GM12801 (cell line): Measurements from ENCODE around the gene NIT1.

Source experiments
- TF ChIP-seq, protein P1 (sequence below): IDR thresholded peaks from one replicate; pipeline ENCODE4 v1.5.1; 2011; ENCODE audit warnings: control low read depth; ENCODE audit not compliant: insufficient read length; ENCODE audit errors: extremely low read depth

The NIT1 gene

DNA sequence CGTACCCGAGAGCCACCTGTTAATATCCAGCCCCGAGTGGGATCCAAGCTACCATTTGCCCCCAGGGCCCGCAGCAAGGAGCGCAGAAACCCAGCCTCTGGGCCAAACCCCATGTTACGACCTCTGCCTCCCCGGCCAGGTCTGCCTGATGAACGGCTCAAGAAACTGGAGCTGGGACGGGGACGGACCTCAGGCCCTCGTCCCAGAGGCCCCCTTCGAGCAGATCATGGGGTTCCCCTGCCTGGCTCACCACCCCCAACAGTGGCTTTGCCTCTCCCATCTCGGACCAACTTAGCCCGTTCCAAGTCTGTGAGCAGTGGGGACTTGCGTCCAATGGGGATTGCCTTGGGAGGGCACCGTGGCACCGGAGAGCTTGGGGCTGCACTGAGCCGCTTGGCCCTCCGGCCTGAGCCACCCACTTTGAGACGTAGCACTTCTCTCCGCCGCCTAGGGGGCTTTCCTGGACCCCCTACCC is 42.8 kb downstream of the NIT1 start:
- TF ChIP-seq, protein P1, sequence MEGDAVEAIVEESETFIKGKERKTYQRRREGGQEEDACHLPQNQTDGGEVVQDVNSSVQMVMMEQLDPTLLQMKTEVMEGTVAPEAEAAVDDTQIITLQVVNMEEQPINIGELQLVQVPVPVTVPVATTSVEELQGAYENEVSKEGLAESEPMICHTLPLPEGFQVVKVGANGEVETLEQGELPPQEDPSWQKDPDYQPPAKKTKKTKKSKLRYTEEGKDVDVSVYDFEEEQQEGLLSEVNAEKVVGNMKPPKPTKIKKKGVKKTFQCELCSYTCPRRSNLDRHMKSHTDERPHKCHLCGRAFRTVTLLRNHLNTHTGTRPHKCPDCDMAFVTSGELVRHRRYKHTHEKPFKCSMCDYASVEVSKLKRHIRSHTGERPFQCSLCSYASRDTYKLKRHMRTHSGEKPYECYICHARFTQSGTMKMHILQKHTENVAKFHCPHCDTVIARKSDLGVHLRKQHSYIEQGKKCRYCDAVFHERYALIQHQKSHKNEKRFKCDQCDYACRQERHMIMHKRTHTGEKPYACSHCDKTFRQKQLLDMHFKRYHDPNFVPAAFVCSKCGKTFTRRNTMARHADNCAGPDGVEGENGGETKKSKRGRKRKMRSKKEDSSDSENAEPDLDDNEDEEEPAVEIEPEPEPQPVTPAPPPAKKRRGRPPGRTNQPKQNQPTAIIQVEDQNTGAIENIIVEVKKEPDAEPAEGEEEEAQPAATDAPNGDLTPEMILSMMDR = no peak

DNA sequence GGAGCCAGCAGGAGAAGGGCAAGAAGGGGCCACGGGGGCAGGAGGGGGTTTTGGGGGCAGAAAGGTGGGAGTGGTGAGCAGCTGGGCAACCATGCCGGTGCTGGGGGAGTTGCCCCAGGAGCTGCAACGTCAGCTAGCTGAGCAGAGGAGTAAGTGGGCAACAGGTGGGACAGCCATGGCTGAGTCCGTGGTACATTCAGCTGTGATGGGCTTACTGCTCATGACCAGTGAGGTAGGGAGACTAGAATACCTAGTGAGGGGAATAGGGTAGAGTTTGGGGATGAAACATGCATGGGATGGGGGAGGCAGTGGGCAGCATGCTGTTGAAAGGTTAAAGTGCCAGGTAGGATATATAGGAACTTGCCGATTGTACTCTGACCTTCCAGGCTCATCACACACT is 43.7 kb downstream of the NIT1 start:
- TF ChIP-seq, protein P1 = no peak

DNA sequence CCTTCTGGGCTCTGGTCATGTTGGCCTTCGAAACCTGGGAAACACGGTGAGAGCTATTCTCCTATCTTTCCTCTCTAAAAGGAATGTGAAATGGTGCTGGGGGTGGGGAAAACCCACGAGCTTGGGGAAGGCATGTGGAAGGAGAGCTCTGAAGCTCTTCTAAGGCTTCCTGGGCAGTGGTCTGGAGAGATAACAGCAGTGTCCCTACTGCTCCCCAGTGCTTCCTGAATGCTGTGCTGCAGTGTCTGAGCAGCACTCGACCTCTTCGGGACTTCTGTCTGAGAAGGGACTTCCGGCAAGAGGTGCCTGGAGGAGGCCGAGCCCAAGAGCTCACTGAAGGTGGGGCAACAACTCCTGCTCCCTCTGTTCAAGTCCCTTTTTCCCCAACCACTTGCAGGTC is 44.1 kb downstream of the NIT1 start:
- TF ChIP-seq, protein P1 = no peak

DNA sequence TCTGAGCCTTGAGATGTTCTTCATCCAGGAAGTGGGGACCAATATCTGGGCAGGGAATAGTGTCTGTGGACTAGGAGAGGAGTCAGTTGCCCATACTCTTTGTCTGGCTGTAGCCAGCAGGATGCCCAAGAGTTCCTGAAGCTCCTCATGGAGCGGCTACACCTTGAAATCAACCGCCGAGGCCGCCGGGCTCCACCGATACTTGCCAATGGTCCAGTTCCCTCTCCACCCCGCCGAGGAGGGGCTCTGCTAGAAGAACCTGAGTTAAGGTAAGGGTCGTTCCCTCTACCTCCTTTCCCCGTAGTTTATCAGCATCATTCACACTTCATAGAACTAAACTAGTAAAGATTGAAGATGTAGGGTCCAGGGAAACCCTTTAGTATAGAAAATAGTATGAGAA is 44.9 kb downstream of the NIT1 start:
- TF ChIP-seq, protein P1 = no peak

DNA sequence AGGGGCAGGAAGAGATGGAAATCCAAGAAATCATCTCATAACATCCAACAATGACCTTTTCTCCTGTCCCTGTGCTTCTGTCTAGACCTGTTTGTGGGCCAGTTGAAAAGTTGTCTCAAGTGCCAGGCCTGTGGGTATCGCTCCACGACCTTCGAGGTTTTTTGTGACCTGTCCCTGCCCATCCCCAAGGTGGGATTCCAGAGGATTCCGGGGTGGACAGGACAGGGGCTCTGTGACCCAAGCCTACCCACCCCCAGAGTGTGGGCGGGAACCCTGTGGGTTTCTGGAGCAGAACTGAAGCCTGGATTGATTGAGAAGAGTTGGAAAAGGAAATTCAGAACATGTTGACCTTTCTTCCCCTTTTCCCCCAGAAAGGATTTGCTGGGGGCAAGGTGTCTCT is 45.9 kb downstream of the NIT1 start:
- TF ChIP-seq, protein P1 = no peak

DNA sequence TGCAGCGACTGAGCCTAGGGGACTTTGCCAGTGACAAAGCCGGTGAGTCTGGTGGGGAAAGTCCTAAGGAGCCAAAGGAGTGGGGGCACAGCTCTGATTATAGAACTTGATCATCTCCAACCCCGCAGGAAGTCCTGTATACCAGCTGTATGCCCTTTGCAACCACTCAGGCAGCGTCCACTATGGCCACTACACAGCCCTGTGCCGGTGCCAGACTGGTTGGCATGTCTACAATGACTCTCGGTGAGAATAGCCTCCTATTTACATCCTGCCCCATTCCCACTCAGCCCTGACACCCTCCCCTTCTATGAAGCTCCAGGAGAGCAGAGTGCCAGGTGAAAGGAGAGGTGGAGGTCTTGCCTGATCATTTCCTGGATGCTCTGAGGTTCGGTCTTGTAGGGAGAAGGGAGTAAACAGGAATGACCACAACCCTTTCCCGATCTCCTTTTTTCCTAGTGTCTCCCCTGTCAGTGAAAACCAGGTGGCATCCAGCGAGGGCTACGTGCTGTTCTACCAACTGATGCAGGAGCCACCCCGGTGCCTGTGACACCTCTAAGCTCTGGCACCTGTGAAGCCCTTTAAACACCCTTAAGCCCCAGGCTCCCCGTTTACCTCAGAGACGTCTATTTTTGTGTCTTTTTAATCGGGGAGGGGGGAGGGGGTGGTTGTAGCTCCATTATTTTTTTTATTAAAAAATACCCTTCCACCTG is 47.2 kb downstream of the NIT1 start:
- TF ChIP-seq, protein P1 = no peak

DNA sequence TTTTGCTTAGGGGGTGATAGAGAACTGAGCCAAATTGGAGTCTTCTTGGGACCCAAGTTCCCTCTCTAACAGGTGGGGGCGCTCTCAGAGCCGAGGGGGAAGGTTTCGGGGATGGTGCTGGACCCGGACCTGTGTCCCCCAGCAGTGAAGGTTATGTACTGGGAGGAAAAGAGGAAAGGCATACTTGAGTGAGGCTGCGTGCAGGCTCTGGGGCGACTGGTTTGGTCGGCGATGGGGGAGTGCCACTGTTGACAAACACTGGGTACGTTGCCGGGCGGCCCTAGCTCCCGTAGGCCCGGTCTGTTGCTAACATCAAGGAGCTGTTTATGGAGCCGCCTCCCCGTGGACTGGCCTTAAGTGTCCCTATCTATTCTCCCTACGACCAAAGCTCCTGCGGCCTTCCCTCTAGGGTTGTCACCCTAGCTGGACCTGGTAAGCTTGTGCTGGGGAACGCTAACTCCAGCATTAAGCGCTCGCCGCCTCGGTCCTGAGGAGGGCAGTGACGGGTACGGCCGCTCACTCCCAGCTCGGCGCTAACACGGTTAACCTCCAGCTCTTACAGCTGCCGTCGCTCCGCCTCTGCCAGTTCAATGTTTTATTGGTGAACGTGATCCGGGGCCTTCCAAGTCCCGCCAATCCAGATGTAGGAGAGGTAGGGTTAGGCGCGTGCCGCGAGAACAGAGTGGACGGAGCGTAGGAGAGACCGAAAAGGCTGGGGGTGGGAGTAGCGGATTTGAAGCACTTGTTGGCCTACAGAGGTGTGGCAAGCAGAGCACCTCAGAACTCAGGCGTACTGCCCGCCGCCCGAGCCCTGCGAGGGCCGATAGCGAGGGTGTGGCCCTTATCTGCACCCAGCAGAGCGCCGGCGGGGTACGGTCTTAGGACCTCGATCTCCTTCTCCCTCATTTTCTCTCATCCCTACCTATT is 48.1 kb downstream of the NIT1 start, which contains the start of gene PPOX:
PPOX (plus strand) TSS at position 685 of the 927 bp plus-strand sequence. CDS start 422 bp downstream, outside the sequence.
- TF ChIP-seq, protein P1 = no peak
